Transverse colon (tissue), 4 donors: ENCODE measurements around the gene SSR4. TPM values are rescaled to one million over a fixed set of nuclear protein-coding genes. Genes with fewer than 3 reads are reported as not detected.
A peak's percentile ranks its signal among the peaks of the same experiment; 100 is the strongest.
"Not testable (repeated sequence)": the region's sequence is repeated elsewhere in the genome, so short reads cannot be mapped to it uniquely, and the experiment has no call there.

ENCODE experiments used
- DNase-seq: peaks from one replicate; pipeline ENCODE4 v3.0.0-alpha.2; 2019
- H3K27ac ChIP-seq, 4 donors: fragments of 200-600 bp; sonication (generic); 2 replicates each; pipeline ENCODE4 v1.5.1; 2016 to 2018; ENCODE audit warnings: inconsistent platforms in 4 of 4
- H3K27me3 ChIP-seq: fragments of 200-600 bp; sonication (generic); 2 replicates; pipeline ENCODE4 v1.5.1; 2017; ENCODE audit warnings: inconsistent platforms
- H3K36me3 ChIP-seq, 4 donors: fragments of 200-600 bp; sonication (generic); 2 replicates each; pipeline ENCODE4 v1.5.1; 2017 to 2019; ENCODE audit warnings: inconsistent platforms in 4 of 4
- H3K4me1 ChIP-seq, 4 donors: fragments of 200-600 bp; sonication (generic); 2 replicates each; pipeline ENCODE4 v1.5.1; 2017 to 2020; ENCODE audit warnings: inconsistent platforms in 4 of 4
- H3K4me3 ChIP-seq, 4 donors: fragments of 200-600 bp; sonication (generic); 1 replicate in 1 of 4; 2 replicates in 3 of 4; pipeline versions ENCODE4 v1.5.1 to v1.6.1; 2017 to 2019; ENCODE audit warnings: inconsistent platforms in 4 of 4
- H3K9me3 ChIP-seq, 2 donors: fragments of 200-600 bp; sonication (generic); 2 replicates each; pipeline ENCODE4 v1.5.1; 2017 to 2019; ENCODE audit warnings: inconsistent platforms in 2 of 2
- CTCF ChIP-seq, 5 experiments: fragments of 200-600 bp in 3 of 5; fragments of 450-650 bp in 2 of 5; sonication (generic) in 3 of 5; IDR thresholded peaks; 1 replicate in 2 of 5; 2 replicates in 3 of 5; pipeline ENCODE4 v1.5.1; 2016 to 2017; ENCODE audit warnings: antibody characterized with exemption in 5 of 5, inconsistent platforms in 3 of 5, mild to moderate bottlenecking in 2 of 5, moderate library complexity in 1 of 5
- EP300 ChIP-seq: sonication (generic); formaldehyde crosslinking; IDR thresholded peaks from one replicate; pipeline ENCODE4 v1.6.1; 2017; ENCODE audit warnings: antibody characterized with exemption, low read depth
- POLR2A ChIP-seq: fragments of 450-650 bp; IDR thresholded peaks from one replicate; pipeline ENCODE4 v1.6.1; 2016; ENCODE audit warnings: antibody characterized with exemption, mild to moderate bottlenecking, moderate library complexity
- POLR2AphosphoS5 ChIP-seq, 3 donors: sonication (generic); formaldehyde crosslinking; IDR thresholded peaks; one replicate each; pipeline ENCODE4 v1.6.1; 2016; ENCODE audit warnings: antibody characterized with exemption in 3 of 3
- WGBS, 2 donors: methylation state at CpG; one replicate each; pipeline ENCODE4 v1.1.5; 2018; ENCODE audit warnings: low coverage in 1 of 2; 5-methylcytosine and 5-hydroxymethylcytosine counted together
- in situ Hi-C, 4 donors: fragments of 200-750 bp; cut with MboI; loops; one replicate each; pipeline versions ENCODE4 v1.15.0 to v1.15.1; 2017; ENCODE audit warnings: low sequenced_read_pairs in 3 of 4, low pct_ligation_motif_present in 1 of 4, low pct_unique_long_range_greater_than_20kb in 1 of 4
- intact Hi-C: fragments of 100-400 bp; cut with DNase I; formaldehyde crosslinking; loops from one replicate; pipeline ENCODE4 v1.15.1; 2023; ENCODE audit warnings: low total_unique reads
- total RNA-seq, 4 donors: library from RNA; depleted of rRNA; stranded (reverse); fragments of >200 nt; gene quantifications; one replicate each; pipeline ENCODE4 v1.1.0, GENCODE V29; 2016

The SSR4 gene
- total RNA-seq, 4 donors from 2014 or later = 16.1 to 165 (median 95.8) TPM

DNA sequence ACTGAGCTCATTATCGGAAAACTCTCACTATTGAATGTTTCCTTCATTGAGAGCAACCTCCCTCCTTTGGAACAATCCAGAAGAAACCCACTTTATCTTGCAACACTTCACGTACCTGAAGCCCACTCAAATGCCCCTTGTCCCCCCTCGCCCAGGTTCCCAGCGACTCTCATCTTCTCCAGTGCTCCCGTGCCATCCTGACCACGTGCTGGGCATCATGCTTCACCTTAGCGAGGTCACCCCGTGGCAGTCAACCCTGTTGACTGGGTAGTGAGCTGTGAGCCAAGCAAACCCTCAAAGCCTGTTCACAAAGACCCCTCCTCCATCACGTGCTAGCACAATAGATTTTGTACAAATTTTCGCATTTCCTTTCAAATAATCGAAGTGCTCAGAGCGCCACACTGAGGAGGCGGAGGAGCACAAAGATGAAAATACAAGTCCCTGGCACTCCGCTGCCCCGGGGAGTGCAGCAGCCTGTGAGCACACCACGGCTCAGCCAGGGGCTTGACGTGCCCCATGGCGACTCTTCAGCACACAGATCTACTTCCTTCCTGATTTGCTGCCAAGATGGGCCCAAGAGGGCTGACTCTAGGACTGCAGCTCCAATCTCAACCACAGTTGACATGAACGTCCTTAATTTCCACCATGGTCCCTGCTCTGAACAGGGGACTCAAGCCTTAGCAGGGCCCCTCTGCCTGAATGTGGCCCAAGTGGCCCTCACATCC, 20.3 kb downstream of the SSR4 start:
- H3K4me1 ChIP-seq = peaks cover 0 to 9% (median 3%) of the 10 kb centered on the region in 4 donors
- no peak overlapping the region for H3K4me3 ChIP-seq
- no peak for DNase-seq
- no peaks in the 10 kb centered on the region for H3K36me3 ChIP-seq
- no peaks in the 10 kb centered on the region for H3K9me3 ChIP-seq
- 71% methylated on average over 19 of the region's 19 CpGs; no CpG with 5 or more reads in 1 of the 2 donors for WGBS, 2 donors
- no peak for TF ChIP-seq POLR2AphosphoS5 (IDR thresholded peaks at IDR 0.05)
- TF ChIP-seq POLR2A = no peak
- TF ChIP-seq EP300 = no peak
- no peak for TF ChIP-seq CTCF (IDR thresholded peaks at IDR 0.05)
- intact Hi-C loops = no loop called here
- no peak overlapping the region for H3K27ac ChIP-seq
- in situ Hi-C loops = loop anchor here in 1 of 4 donors (25.0 kb wide), 1 partner anchor 98 kb away; the partner anchor contains the start of gene AVPR2
- H3K27me3 ChIP-seq = no peaks in the 10 kb centered on the region

- no peaks in the 10 kb centered on the region for H3K9me3 ChIP-seq
- no peak overlapping the region for H3K4me3 ChIP-seq
- H3K4me1 ChIP-seq = peaks cover 0 to 9% (median 3%) of the 10 kb centered on the region in 4 donors
- H3K27me3 ChIP-seq = no peaks in the 10 kb centered on the region
- intact Hi-C loops (no loop called here), in situ Hi-C loops (loop anchor here in 1 of 4 donors (25.0 kb wide), 1 partner anchor 95 kb away; the partner anchor contains the start of gene AVPR2)
- no peak for DNase-seq
- H3K27ac ChIP-seq = no peak overlapping the region
- H3K36me3 ChIP-seq = no peaks in the 10 kb centered on the region
- TF ChIP-seq EP300 (no peak), CTCF (IDR thresholded peaks at IDR 0.05) (no peak), POLR2AphosphoS5 (IDR thresholded peaks at IDR 0.05) (no peak), POLR2A (no peak)
- 60 to 86% methylated on average over 1 to 25 of the region's 25 CpGs for WGBS, 2 donors
Observed at GRCh38 chrX:153816831-153817690, 22.6 kb downstream of the SSR4 start.

GRCh38 chrX:153818064-153818463, 23.6 kb downstream of the SSR4 start:
- intact Hi-C loops = not testable (repeated sequence)

DNA sequence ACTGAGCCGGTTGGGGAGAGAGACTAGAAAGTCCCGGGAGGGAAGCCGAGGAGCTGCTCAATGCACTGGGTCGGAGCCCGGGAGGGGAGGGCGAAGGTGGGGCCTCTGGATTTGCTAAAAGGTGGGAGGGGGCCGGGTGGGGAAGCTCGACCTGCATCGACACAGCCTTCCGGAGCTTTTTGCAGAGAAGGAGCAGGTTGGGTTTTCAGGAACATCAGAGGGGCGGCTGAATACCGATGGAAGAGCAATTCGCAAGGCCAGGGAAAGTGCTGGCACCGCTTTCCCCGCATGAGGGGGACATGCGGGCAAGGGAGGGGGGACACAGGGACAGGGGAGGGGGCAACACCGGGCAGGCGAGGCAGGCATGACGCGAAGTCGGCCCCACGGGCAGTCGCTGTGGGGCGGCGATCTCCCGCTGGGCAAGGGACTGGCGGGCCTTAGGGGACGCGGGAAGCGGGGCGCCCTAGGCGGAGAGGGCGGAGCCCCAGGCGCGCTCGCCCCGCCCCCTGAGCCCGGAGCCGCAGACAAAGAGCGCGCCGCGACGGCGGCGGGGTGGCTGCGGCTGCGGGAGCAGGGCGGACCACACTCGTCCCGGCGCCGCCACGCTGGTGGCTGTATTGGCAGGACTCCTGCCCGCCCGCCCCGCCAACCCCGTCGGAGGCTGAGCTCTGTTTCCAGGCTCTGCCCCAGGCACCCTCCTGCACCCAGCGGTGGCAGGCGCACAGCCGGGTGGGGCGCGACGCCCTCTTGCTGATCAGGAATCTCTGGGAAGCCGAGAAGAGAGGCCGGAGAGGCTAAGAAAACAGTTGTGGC, 24.3 kb downstream of the SSR4 start:
- Histone ChIP-seq H3K27ac (peak overlapping the region in 1 of 4 donors; percentile 45), H3K4me3 (peak overlapping the region in 3 of 4 donors; percentile 33 to 52 (median 35)), H3K27me3 (no peaks in the 10 kb centered on the region), H3K9me3 (no peaks in the 10 kb centered on the region), H3K4me1 (peaks cover 0 to 9% (median 3%) of the 10 kb centered on the region in 4 donors), H3K36me3 (no peaks in the 10 kb centered on the region)
- intact Hi-C loops (no loop called here), in situ Hi-C loops (loop anchor here in 1 of 4 donors (25.0 kb wide), 1 partner anchor 94 kb away; the partner anchor contains the start of gene AVPR2)
- TF ChIP-seq POLR2A (no peak), CTCF (IDR thresholded peaks at IDR 0.05) (no peak), EP300 (no peak), POLR2AphosphoS5 (IDR thresholded peaks at IDR 0.05) (no peak)
- DNase-seq = peak; percentile 23
- WGBS, 2 donors = 43% methylated on average over 67 of the region's 67 CpGs; no CpG with 5 or more reads in 1 of the 2 donors

More at GRCh38 chrX:153818064-153818463, 23.6 kb downstream of the SSR4 start:
- WGBS, 2 donors = 80 to 88% methylated on average over 3 to 9 of the region's 9 CpGs
- DNase-seq, H3K36me3 ChIP-seq, H3K4me1 ChIP-seq, H3K27me3 ChIP-seq, H3K9me3 ChIP-seq, H3K27ac ChIP-seq, H3K4me3 ChIP-seq: not testable (repeated sequence)
- in situ Hi-C loops = loop anchor here in 1 of 4 donors (25.0 kb wide), 1 partner anchor 94 kb away; the partner anchor contains the start of gene AVPR2
